HepG2 (cell line): ENCODE data around the gene KLHL17. TPM values are rescaled to one million over a fixed set of nuclear protein-coding genes. Genes with fewer than 3 reads are reported as not detected.

ENCODE experiments used
- ATAC-seq: fragments of 200-7000 bp; cut with Tn5 transposase; 3 replicates; pipeline ENCODE4 v1.9.1; 2020; ENCODE audit warnings: mild to moderate bottlenecking, moderate library complexity
- BruUV-seq: library from RNA; stranded (reverse); fragments of 400-500 nt; replicated peaks from 2 replicates; lab custom pipeline; 2021; lab: Mats Ljungman, UMichigan
- CTCF ChIA-PET: fragments of 300-600 bp; formaldehyde crosslinking; extraction: SDS; loops from one replicate; lab custom pipeline; 2021; ENCODE audit warnings: low total read pairs, inconsistent platforms, low intra/inter-chr PET ratio; lab: Yijun Ruan, JAX
- POLR2A ChIA-PET: fragments of 350-600 bp; sonication (Branson Sonifier 250); formaldehyde crosslinking; loops from one replicate; lab custom pipeline; 2020; ENCODE audit warnings: antibody characterized with exemption, inconsistent platforms; lab: Yijun Ruan, JAX
- DNase-seq: peaks from one replicate; pipeline ENCODE4 v3.0.0-alpha.2; 2015; ENCODE audit warnings: low spot score
- FAIRE-seq: peaks from 3 replicates; lab custom pipeline; 2011; peaks lifted over from hg19 to GRCh38; lab: Jason Lieb, UNC
- H2AFZ ChIP-seq: one replicate; pipeline ENCODE4 v1.6.1; 2011; ENCODE audit warnings: low read length, inconsistent platforms
- H3K27ac ChIP-seq: fragments of 300-600 bp; 3 replicates; pipeline ENCODE4 v1.8.0; 2011; ENCODE audit warnings: mixed run types, mild to moderate bottlenecking, mixed read lengths, low read length, inconsistent platforms; ENCODE audit not compliant: insufficient read depth; ENCODE audit errors: extremely low read length
- H3K27me3 ChIP-seq, 2 experiments: fragments of 200-600 bp in 1 of 2; 2 replicates in 1 of 2; 3 replicates in 1 of 2; pipeline versions ENCODE4 v1.6.0 to v1.8.0; 2011; ENCODE audit warnings: low read length in 2 of 2, mild to moderate bottlenecking in 2 of 2, moderate library complexity in 2 of 2, inconsistent platforms in 1 of 2; ENCODE audit not compliant: insufficient read depth in 2 of 2, control insufficient read depth in 1 of 2
- H3K36me3 ChIP-seq, 2 experiments: fragments of 200-600 bp in 1 of 2; replicated peaks in 1 of 2; 2 replicates in 1 of 2; 3 replicates in 1 of 2; pipeline versions ENCODE4 v1.5.1 to v1.8.0; 2011; ENCODE audit warnings: low read length in 2 of 2, inconsistent platforms in 1 of 2; ENCODE audit not compliant: insufficient read depth in 2 of 2, control insufficient read depth in 1 of 2
- H3K4me1 ChIP-seq: 2 replicates; pipeline ENCODE4 v1.5.1; 2012; ENCODE audit warnings: low read length, inconsistent platforms; ENCODE audit not compliant: insufficient read depth
- H3K4me2 ChIP-seq: 2 replicates; pipeline ENCODE4 v1.6.0; 2011; ENCODE audit warnings: low read depth, low read length, inconsistent platforms
- H3K4me3 ChIP-seq, 3 experiments: fragments of 200-600 bp in 1 of 3; sonication (generic), shearing (Covaris generic) in 1 of 3; replicated peaks in 1 of 3; 2 replicates each; pipeline ENCODE4 v1.5.1; 2011 to 2016; ENCODE audit warnings: low read length in 3 of 3, inconsistent platforms in 2 of 3, low read depth in 2 of 3, mild to moderate bottlenecking in 2 of 3, control low read depth in 1 of 3, mixed read lengths in 1 of 3; ENCODE audit not compliant: insufficient read depth in 1 of 3
- H3K79me2 ChIP-seq: one replicate; pipeline ENCODE4 v1.6.1; 2011; ENCODE audit warnings: low read length, inconsistent platforms; ENCODE audit not compliant: insufficient read depth
- H3K9ac ChIP-seq: 2 replicates; pipeline ENCODE4 v1.6.0; 2011; ENCODE audit warnings: mild to moderate bottlenecking, low read depth, low read length, inconsistent platforms; ENCODE audit not compliant: insufficient read depth
- H3K9me3 ChIP-seq: 2 replicates; pipeline ENCODE4 v1.5.1; 2012; ENCODE audit warnings: mild to moderate bottlenecking, low read length
- H4K20me1 ChIP-seq: 2 replicates; pipeline ENCODE4 v1.6.0; 2011; ENCODE audit warnings: inconsistent platforms, mild to moderate bottlenecking, low read length, moderate library complexity; ENCODE audit not compliant: insufficient read depth
- ARID2 ChIP-seq: sonication (generic); formaldehyde crosslinking; IDR thresholded peaks from 2 replicates; pipeline ENCODE4 v1.8.1; 2022; ENCODE audit warnings: mild to moderate bottlenecking, missing genetic modification reagents, borderline replicate concordance
- BRCA1 ChIP-seq: sonication (generic); formaldehyde crosslinking; IDR thresholded peaks from 2 replicates; pipeline ENCODE4 v1.4.0; 2020; ENCODE audit warnings: missing genetic modification reagents
- FOXM1 ChIP-seq: sonication (generic); formaldehyde crosslinking; IDR thresholded peaks from 2 replicates; pipeline ENCODE4 v1.5.0; 2020; ENCODE audit warnings: missing genetic modification reagents
- NCOA2 ChIP-seq: sonication (generic); formaldehyde crosslinking; IDR thresholded peaks from 2 replicates; pipeline ENCODE4 v1.8.0; 2022; ENCODE audit warnings: inconsistent platforms
- NR2F1 ChIP-seq, 2 experiments: fragments of 450-650 bp in 1 of 2; formaldehyde crosslinking in 1 of 2; IDR thresholded peaks; 2 replicates each; pipeline versions ENCODE4 v1.5.0 to v1.6.1; 2016 to 2020; ENCODE audit warnings: mild to moderate bottlenecking in 1 of 2, missing compliant biosample characterization in 1 of 2, missing genetic modification reagents in 1 of 2, moderate library complexity in 1 of 2
- PAWR ChIP-seq: sonication (generic); formaldehyde crosslinking; IDR thresholded peaks from 2 replicates; pipeline ENCODE4 v1.4.0; 2020; ENCODE audit warnings: missing genetic modification reagents, mild to moderate bottlenecking, borderline replicate concordance
- PLRG1 ChIP-seq: fragments of 450-650 bp; conservative IDR thresholded peaks from 2 replicates; pipeline ENCODE4 v1.6.1; 2016
- SALL1 ChIP-seq: sonication (generic); formaldehyde crosslinking; IDR thresholded peaks from 2 replicates; pipeline ENCODE4 v1.8.0; 2022; ENCODE audit warnings: mild to moderate bottlenecking, missing genetic modification reagents
- SMYD3 ChIP-seq: sonication (generic); formaldehyde crosslinking; IDR thresholded peaks from 2 replicates; pipeline ENCODE4 v1.8.1; 2023; ENCODE audit warnings: mild to moderate bottlenecking, missing genetic modification reagents
- U2AF1 ChIP-seq: fragments of 200-400 bp; formaldehyde crosslinking; optimal IDR thresholded peaks from 2 replicates; pipeline ENCODE3; 2017; ENCODE audit warnings: mild to moderate bottlenecking, low read depth, low read length
- ZFP36 ChIP-seq: fragments of 150-350 bp; IDR thresholded peaks from 2 replicates; pipeline ENCODE4 v1.6.1; 2018; ENCODE audit warnings: borderline replicate concordance, low read length, low read depth; ENCODE audit not compliant: partially characterized antibody
- ZNF337 ChIP-seq: sonication (generic); formaldehyde crosslinking; IDR thresholded peaks from 2 replicates; pipeline ENCODE4 v1.5.1; 2020; ENCODE audit warnings: missing genetic modification reagents, low read depth, mild to moderate bottlenecking, borderline replicate concordance
- ZNF34 ChIP-seq: sonication (generic); formaldehyde crosslinking; IDR thresholded peaks from 2 replicates; pipeline ENCODE4 v1.4.0; 2020; ENCODE audit warnings: mild to moderate bottlenecking, missing genetic modification reagents, borderline replicate concordance
- ZNF546 ChIP-seq: sonication (generic); formaldehyde crosslinking; conservative IDR thresholded peaks from 2 replicates; pipeline ENCODE4 v1.8.1; 2023; ENCODE audit warnings: mild to moderate bottlenecking, missing genetic modification reagents
- ZNF563 ChIP-seq: sonication (generic); formaldehyde crosslinking; IDR thresholded peaks from 2 replicates; pipeline ENCODE4 v1.8.0; 2022; ENCODE audit warnings: mild to moderate bottlenecking, moderate library complexity, missing genetic modification reagents
- ZNF746 ChIP-seq: sonication (generic); formaldehyde crosslinking; IDR thresholded peaks from 2 replicates; pipeline ENCODE4 v1.8.0; 2022; ENCODE audit warnings: mild to moderate bottlenecking, missing genetic modification reagents
- ZNF782 ChIP-seq: sonication (generic); formaldehyde crosslinking; IDR thresholded peaks from 2 replicates; pipeline ENCODE4 v1.4.0; 2020; ENCODE audit warnings: missing genetic modification reagents, mild to moderate bottlenecking, borderline replicate concordance
- WGBS: methylation state at CpG from one replicate; pipeline ENCODE4 v1.1.6; 2017; ENCODE audit warnings: low lambda C conversion rate; 5-methylcytosine and 5-hydroxymethylcytosine counted together
- in situ Hi-C: cut with HindIII; loops from 2 replicates; pipeline ENCODE4 v1.10.0; 2017; ENCODE audit warnings: low pct_unique_long_range_greater_than_20kb; ENCODE audit not compliant: extremely low pct_ligation_motif_present
- intact Hi-C: fragments of 100-400 bp; cut with micrococcal nuclease; formaldehyde crosslinking; loops from one replicate; pipeline ENCODE4 v1.10.0; 2022; ENCODE audit not compliant: unreplicated experiment
- polyA plus RNA-seq, 8 experiments: library from polyadenylated mRNA; depleted of rRNA in 3 of 8; stranded (reverse) in 7 of 8; unstranded in 1 of 8; fragments of >200 nt; fragmentation: Illumina TruSeq in 4 of 8; extraction: Trizol in 4 of 8; gene quantifications; 2 replicates each; pipeline versions ENCODE4 v1.2.1 to v1.2.3, GENCODE V29; 2011 to 2016; ENCODE audit warnings: low read depth in 4 of 8, missing spikeins in 1 of 8, mixed read lengths in 1 of 8; ENCODE audit not compliant: insufficient read depth in 1 of 8
- total RNA-seq, 5 experiments: library from RNA; depleted of rRNA; stranded (reverse); fragments of >200 nt; fragmentation: Illumina TruSeq; extraction: Trizol; gene quantifications; 2 replicates each; pipeline ENCODE4 v1.2.3, GENCODE V29; 2016; ENCODE audit warnings: low read depth in 1 of 5
- TF ChIP-seq, protein P1 (sequence below): sonication (generic); formaldehyde crosslinking; IDR thresholded peaks from 2 replicates; pipeline ENCODE4 v1.4.0; 2020; ENCODE audit warnings: missing genetic modification reagents
- TF ChIP-seq, protein P2 (sequence below): sonication (generic); formaldehyde crosslinking; IDR thresholded peaks from 2 replicates; pipeline ENCODE4 v1.4.0; 2020; ENCODE audit warnings: mild to moderate bottlenecking, missing genetic modification reagents
- TF ChIP-seq, protein P3 (sequence below): sonication (generic); formaldehyde crosslinking; IDR thresholded peaks from 2 replicates; pipeline ENCODE4 v1.4.0; 2020; ENCODE audit warnings: missing genetic modification reagents

The KLHL17 gene
- total and polyA plus RNA-seq, 2 of the 13 experiments (the other 11 are each of a cell fraction or from before 2014, with no cell fraction given): 9.3 to 24.7 TPM

DNA sequence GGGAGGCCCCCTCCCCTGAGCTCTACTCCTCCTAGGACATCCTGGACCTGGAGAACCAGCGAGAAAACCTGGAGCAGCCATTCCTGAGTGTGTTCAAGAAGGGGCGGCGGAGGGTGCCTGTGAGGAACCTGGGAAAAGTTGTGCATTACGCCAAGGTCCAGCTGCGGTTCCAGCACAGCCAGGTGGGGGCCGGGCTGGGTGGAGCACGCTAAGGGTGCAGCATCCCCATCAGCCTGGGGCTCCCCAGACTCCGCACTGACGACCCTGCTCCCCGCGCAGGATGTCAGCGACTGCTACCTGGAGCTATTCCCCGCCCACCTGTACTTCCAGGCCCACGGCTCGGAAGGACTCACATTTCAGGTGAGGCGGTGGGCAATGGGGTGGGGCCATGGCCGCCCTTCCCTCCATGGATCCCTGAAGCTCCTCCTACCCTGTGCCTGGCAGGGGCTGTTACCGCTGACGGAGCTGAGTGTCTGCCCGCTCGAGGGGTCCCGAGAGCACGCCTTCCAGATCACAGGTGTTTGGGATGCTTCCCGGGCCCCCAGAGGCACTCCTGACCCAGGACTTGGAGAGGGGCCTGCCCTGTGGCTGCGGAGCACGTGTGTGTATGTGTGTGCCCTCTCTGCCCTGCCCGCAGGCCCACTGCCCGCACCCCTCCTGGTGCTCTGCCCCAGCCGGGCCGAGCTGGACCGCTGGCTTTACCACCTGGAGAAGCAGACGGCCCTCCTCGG, 10.0 kb downstream of the KLHL17 start:
- 91% methylated on average over 14 of the region's 33 CpGs for WGBS
- TF ChIP-seq ZNF782 (CRISPR knock-in tag) (no peak), ZNF34 (CRISPR knock-in tag) (no peak), SALL1 (CRISPR knock-in tag) (no peak), ZNF546 (CRISPR knock-in tag) (no peak), ZNF337 (CRISPR knock-in tag) (no peak), SMYD3 (CRISPR knock-in tag) (no peak), NCOA2 (CRISPR knock-in tag) (no peak), PAWR (CRISPR knock-in tag) (no peak), ZNF746 (no peak), FOXM1 (CRISPR knock-in tag) (no peak), U2AF1 (no peak), ARID2 (no peak), PLRG1 (no peak), ZFP36 (no peak), BRCA1 (no peak), ZNF563 (no peak), NR2F1 (CRISPR knock-in tag; IDR thresholded peaks at IDR 0.05) (no peak)
- TF ChIP-seq, protein P1, sequence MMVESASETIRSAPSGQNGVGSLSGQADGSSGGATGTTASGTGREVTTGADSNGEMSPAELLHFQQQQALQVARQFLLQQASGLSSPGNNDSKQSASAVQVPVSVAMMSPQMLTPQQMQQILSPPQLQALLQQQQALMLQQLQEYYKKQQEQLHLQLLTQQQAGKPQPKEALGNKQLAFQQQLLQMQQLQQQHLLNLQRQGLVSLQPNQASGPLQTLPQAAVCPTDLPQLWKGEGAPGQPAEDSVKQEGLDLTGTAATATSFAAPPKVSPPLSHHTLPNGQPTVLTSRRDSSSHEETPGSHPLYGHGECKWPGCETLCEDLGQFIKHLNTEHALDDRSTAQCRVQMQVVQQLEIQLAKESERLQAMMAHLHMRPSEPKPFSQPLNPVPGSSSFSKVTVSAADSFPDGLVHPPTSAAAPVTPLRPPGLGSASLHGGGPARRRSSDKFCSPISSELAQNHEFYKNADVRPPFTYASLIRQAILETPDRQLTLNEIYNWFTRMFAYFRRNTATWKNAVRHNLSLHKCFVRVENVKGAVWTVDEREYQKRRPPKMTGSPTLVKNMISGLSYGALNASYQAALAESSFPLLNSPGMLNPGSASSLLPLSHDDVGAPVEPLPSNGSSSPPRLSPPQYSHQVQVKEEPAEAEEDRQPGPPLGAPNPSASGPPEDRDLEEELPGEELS (CRISPR knock-in tag): no peak
- TF ChIP-seq, protein P2, sequence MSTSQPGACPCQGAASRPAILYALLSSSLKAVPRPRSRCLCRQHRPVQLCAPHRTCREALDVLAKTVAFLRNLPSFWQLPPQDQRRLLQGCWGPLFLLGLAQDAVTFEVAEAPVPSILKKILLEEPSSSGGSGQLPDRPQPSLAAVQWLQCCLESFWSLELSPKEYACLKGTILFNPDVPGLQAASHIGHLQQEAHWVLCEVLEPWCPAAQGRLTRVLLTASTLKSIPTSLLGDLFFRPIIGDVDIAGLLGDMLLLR (CRISPR knock-in tag): no peak
- TF ChIP-seq, protein P3, sequence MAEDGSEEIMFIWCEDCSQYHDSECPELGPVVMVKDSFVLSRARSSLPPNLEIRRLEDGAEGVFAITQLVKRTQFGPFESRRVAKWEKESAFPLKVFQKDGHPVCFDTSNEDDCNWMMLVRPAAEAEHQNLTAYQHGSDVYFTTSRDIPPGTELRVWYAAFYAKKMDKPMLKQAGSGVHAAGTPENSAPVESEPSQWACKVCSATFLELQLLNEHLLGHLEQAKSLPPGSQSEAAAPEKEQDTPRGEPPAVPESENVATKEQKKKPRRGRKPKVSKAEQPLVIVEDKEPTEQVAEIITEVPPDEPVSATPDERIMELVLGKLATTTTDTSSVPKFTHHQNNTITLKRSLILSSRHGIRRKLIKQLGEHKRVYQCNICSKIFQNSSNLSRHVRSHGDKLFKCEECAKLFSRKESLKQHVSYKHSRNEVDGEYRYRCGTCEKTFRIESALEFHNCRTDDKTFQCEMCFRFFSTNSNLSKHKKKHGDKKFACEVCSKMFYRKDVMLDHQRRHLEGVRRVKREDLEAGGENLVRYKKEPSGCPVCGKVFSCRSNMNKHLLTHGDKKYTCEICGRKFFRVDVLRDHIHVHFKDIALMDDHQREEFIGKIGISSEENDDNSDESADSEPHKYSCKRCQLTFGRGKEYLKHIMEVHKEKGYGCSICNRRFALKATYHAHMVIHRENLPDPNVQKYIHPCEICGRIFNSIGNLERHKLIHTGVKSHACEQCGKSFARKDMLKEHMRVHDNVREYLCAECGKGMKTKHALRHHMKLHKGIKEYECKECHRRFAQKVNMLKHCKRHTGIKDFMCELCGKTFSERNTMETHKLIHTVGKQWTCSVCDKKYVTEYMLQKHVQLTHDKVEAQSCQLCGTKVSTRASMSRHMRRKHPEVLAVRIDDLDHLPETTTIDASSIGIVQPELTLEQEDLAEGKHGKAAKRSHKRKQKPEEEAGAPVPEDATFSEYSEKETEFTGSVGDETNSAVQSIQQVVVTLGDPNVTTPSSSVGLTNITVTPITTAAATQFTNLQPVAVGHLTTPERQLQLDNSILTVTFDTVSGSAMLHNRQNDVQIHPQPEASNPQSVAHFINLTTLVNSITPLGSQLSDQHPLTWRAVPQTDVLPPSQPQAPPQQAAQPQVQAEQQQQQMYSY: no peak
- TF ChIP-seq, all 625 proteins: peak for 0
- Histone ChIP-seq H3K27me3 (no peaks in the 10 kb centered on the region; a peak in 1 of 5 replicates), H3K36me3 (no peaks in the 10 kb centered on the region), H2AFZ (no peak overlapping the region), H3K9me3 (no peaks in the 10 kb centered on the region), H3K79me2 (no peaks in the 10 kb centered on the region), H3K4me2 (no peak overlapping the region), H4K20me1 (no peaks in the 10 kb centered on the region), H3K4me1 (peaks cover 24% of the 10 kb centered on the region), H3K27ac (no peak overlapping the region), H3K9ac (no peak overlapping the region), H3K4me3 (no peak overlapping the region)
- CTCF ChIA-PET: no interaction called here
- DNase-seq (no peak), FAIRE-seq (no peak), ATAC-seq (no peak)
- in situ Hi-C loops: no loop called here
- intact Hi-C loops: no loop called here
- BruUV-seq: no TSS peak
- POLR2A ChIA-PET: no interaction called here
